NCI-H1105 (cell line): Measurements from ENCODE around the gene CNOT4.
"Not testable (repeated sequence)": the region's sequence is repeated elsewhere in the genome, so short reads cannot be mapped to it uniquely, and the experiment has no call there.

Source experiments
- DNase-seq: peaks from one replicate; lab custom pipeline; 2025; lab: John Stamatoyannopoulos, UW

The CNOT4 gene

DNA sequence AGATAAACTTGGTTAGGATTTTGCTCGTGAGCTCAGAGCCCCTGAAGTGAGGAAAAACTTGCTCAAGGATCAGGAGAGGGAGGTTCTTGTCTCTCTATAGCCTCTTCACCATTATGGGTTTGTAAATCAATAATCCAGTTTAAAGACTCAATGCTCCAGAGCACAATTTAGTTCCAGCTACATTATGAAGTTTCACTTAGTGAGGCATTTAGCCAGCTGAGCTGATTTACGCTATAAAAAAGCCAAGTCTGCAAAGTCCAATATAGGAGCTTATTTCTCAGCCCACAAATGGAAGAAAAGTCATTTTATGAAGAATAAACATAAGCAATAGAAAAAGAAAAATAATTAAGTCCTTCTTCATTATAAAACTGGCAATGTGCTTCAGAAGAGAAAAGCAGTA lies 145.7 kb downstream of the CNOT4 start:
- DNase-seq = no peak

GRCh38 chr7:135362871-135363270 lies 147.0 kb downstream of the CNOT4 start:
- DNase-seq = no peak

DNA sequence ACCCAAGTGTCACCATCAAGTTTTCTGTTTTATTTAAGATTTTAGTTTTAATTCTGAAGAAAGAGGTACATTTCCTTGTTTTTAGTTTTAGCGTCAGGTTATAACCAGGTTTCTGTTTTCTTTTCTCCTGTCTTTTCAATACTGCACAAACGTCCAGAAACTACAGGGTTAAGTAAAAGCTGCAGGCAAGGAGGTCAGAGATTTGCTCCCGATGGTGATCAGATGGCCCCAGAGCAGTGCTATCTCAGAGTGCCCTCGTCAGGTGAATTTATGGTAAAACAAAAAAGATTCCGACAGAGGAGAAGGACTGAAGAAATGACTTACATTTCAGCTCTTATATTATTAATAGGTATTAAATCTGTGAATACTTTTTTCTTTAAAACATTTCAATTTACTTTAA lies 148.1 kb downstream of the CNOT4 start:
- DNase-seq = no peak

DNA sequence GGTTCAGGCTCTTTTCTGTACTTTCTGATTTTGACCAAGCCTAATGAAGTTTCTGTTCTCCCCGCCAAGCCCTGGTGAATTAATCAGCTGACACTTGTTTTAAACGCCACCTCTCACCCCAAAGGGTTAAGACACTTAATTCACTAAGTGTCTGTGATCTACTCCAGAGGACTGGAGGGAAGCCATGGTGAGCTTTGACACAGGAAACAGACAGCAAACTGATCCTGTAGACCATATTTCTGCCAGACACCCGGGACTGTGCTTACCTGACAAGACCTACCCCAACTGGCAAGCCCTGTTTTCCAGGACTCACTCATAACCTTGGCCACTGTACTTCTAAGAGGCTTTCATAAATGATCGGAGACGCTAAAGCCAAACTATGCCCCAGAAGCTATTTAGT lies 150.3 kb downstream of the CNOT4 start:
- DNase-seq = no peak

- no peak for DNase-seq
Observed at GRCh38 chr7:135355377-135356048, 154.4 kb downstream of the CNOT4 start.

DNA sequence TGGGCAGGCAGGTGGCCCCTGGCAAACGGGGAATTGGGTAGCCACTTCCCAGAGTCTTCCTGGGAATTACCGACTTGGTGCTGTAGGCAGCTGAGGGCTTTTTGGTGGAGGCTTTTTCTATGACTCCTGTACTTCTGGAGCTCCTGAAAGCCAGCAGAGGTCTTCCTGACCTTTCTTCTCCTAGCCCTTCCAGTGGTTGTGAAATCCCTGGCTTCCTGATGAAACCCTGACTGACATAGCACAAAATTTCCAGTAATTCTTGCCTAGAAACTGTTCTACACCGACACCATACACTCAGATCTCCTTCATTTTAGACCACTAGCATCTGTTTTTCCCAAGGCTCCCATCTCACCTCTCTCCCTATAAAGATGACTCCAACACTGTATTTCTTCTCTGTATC lies 156.1 kb downstream of the CNOT4 start:
- DNase-seq = no peak

GRCh38 chr7:135352285-135352684 lies 157.6 kb downstream of the CNOT4 start:
- DNase-seq = no peak

DNA sequence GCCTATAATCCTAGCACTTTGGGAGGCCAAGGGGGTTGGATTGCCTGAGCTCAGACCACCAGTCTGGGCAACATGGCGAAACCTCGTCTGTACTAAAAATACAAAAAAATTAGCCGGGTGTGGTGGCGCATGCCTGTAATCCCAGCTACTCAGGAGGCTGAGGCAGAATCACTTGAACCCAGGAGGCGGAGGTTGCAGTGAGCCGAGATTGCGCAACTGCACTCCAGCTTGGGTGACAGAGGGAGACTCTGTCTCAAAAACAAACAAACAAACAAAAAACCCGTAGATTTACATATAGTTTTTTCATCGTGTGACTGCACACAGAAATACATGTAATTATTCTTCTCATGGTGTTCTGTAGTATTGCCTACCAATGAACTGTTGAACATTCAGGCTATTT lies 158.8 kb downstream of the CNOT4 start:
- DNase-seq = not testable (repeated sequence)

- no peak for DNase-seq
Observed at GRCh38 chr7:135349746-135350145, 160.2 kb downstream of the CNOT4 start.

GRCh38 chr7:135348493-135348892 lies 161.4 kb downstream of the CNOT4 start:
- DNase-seq = no peak

DNA sequence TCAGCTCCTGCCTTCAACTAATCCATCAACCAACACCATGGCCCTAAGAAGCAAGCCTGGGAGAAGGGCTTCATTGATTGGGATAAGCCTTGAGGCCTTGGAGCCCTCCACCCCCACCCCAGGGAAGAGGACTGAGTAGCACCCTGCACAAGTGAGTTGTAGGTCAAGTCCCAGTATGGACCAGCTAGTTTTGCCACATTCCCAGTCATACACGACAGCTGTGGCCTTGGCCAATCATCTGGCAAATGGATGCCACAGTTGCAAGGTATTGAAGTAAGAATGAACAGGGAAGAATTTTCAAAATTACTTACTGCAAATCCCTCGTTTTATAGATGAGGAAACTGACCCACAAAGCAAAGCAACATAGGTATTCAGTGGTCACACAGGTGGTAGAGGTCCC lies 166.5 kb downstream of the CNOT4 start:
- no peak for DNase-seq

GRCh38 chr7:135342887-135343286 lies 167.0 kb downstream of the CNOT4 start:
- peak; percentile 78 for DNase-seq

DNA sequence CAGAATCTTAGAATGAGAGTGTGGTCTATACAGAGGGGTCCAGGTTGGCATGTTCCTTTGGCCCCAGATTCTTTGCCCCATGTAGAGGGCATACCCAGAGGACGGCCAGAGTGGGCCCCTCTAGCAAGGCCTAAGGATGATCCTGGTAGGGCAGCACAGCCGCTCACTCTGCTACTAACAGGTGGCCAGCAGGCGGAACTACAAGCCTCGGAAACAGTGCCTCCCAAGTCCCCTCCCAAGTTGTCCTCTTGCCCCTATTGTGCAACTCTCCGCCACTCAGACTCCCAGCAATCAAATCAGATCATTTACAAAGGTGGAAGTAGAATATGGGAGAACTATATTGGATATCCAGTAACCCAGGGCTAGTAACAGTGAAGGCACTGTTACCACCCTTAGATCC lies 168.9 kb downstream of the CNOT4 start:
- DNase-seq = no peak

GRCh38 chr7:135337977-135338550 lies 171.8 kb downstream of the CNOT4 start:
- no peak for DNase-seq

DNA sequence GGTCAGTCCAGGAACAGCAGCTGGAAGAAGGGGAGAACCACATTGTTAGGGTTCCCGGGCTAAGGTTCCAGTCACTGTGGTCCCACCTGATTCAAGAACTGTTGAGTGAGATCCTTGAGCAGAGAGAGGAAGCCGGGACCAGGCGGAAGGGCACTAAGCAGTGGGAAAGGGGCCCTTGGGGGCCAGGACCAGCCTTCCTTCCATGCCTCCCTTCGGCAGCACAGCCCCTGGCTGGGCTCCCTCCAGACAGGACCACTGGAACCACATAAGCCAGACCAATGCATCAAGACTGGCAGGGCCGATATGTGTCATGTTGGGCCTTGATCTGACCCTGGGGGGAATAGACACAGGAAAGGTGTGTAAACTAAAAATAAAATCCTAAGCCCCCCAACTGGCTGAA lies 172.4 kb downstream of the CNOT4 start:
- no peak for DNase-seq

- DNase-seq = peak; percentile 92
Observed at GRCh38 chr7:135335628-135336139, 174.2 kb downstream of the CNOT4 start.

DNA sequence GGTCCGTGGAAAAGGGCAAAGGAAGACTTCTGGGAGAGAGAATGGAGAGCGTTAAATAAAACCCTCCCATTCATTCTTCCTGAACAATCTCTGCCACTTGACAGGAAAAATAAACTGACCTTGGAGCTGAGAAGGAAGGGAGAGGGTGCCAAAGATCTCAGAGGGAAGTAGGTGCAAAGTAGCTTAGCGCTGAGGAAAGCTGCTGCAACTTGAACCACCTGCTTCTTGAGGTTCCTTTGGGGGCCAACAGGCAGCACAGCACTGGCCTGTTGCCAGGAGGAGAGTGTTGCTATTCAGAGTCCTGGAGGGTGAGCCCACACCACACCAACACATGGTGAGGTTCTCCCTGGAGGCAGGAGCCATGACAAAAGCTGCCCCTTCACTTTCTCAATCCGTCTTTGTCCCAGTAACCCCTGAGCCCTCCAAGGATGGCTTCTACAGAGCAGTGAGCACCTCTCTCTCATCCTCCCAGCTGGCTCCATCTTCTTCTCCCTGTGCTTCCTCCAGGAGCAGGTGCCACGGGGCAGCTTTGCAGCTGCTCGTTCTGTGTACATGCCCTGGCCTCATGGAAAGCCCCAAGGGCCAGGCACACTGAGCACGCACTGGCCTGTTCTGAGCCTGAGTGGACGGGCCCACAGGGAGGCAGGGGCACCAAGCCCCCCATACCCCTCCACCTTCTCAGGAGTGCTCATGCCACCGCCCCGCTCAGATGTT lies 174.9 kb downstream of the CNOT4 start:
- DNase-seq = peak; percentile 6

DNA sequence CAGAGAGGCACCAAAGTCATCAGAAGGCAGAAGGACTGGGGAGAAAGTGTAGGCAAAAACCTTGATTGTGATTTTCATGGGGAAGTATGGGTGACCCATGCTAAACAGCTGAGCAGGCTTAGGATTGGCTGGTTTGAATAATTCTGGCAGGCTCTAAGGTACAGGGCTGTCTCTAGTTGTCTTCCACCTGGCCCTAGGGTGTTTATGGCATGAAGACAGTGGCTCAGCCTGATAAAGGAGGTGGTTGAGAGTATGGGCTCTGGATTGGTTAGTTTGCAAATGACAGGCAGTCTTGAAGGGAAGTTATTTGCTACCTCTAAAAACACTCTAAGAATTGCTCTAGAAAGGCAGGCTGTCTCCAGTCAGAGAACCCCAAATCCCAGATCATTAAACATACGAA lies 176.0 kb downstream of the CNOT4 start:
- no peak for DNase-seq

- DNase-seq = no peak
Observed at GRCh38 chr7:135333200-135333599, 176.7 kb downstream of the CNOT4 start.

GRCh38 chr7:135330088-135330487 lies 179.8 kb downstream of the CNOT4 start:
- DNase-seq = no peak

GRCh38 chr7:135328526-135328925 lies 181.4 kb downstream of the CNOT4 start:
- no peak for DNase-seq

- no peak for DNase-seq
Observed at GRCh38 chr7:135328053-135328452, 181.8 kb downstream of the CNOT4 start.

DNA sequence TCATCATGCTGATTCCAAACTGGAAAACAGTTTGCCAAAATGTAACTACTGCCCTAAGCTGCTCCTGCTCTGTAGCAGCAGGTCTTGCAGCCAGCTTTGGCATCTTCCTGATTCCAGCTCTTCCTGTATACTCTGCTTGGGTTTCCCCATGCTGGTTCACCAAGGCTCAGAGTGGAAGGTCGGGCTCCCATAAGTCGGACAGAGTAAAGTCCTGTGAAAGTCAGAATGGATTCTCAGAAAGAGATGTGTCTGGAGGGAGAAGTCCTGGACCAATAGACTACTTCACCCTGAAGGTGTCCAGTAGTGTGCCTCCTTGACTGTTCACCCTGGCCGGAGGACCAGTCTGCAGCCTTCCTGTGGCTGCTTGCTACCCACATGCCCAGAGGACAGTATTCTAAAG lies 182.4 kb downstream of the CNOT4 start:
- DNase-seq = no peak
